Measurements from ENCODE around the gene STAC3.
A peak's percentile ranks its signal among the peaks of the same experiment; 100 is the strongest.
"Not testable (repeated sequence)": the region's sequence is repeated elsewhere in the genome, so short reads cannot be mapped to it uniquely, and the experiment has no call there.

Gene STAC3

GRCh38 chr12:57250956-57251355 lies at the start of gene STAC3:
Gene STAC3 (minus strand): TSS chr12:57251187. CDS start chr12:57249636, 1,551 bp downstream.
- DNase-seq: no peak

GRCh38 chr12:57299514-57300016 lies 48.6 kb upstream of the STAC3 start:
- no peak for DNase-seq

GRCh38 chr12:57296291-57296690 lies 45.3 kb upstream of the STAC3 start:
- DNase-seq: no peak

- not testable (repeated sequence) for DNase-seq
Observed at GRCh38 chr12:57282073-57282472, 31.1 kb upstream of the STAC3 start.

- peak; percentile 92 to 97 (median 94) for DNase-seq
Observed at GRCh38 chr12:57280211-57281062, 29.4 kb upstream of the STAC3 start.

- DNase-seq: no peak
Observed at GRCh38 chr12:57278465-57279381, 27.7 kb upstream of the STAC3 start.

- peak; percentile 39 to 53 (median 53) for DNase-seq
Observed at GRCh38 chr12:57276935-57277563, 26.1 kb upstream of the STAC3 start.

GRCh38 chr12:57276233-57276632 lies 25.2 kb upstream of the STAC3 start:
- DNase-seq: not testable (repeated sequence)

- no peak for DNase-seq
Observed at GRCh38 chr12:57273516-57273915, 22.5 kb upstream of the STAC3 start.

- DNase-seq: no peak
Observed at GRCh38 chr12:57272337-57273151, 21.6 kb upstream of the STAC3 start.

- DNase-seq: no peak
Observed at GRCh38 chr12:57270966-57271470, 20.0 kb upstream of the STAC3 start.

GRCh38 chr12:57268264-57268663 lies 17.3 kb upstream of the STAC3 start:
- peak; percentile 35 to 45 (median 40) for DNase-seq

GRCh38 chr12:57266681-57267080 lies 15.7 kb upstream of the STAC3 start:
- no peak for DNase-seq

GRCh38 chr12:57263096-57263495 lies 12.1 kb upstream of the STAC3 start:
- no peak for DNase-seq

- DNase-seq: no peak
Observed at GRCh38 chr12:57262126-57262822, 11.3 kb upstream of the STAC3 start.

GRCh38 chr12:57261428-57261865 lies 10.5 kb upstream of the STAC3 start:
- no peak for DNase-seq

- DNase-seq: no peak
Observed at GRCh38 chr12:57260366-57260765, 9.4 kb upstream of the STAC3 start.

- no peak for DNase-seq
Observed at GRCh38 chr12:57258977-57259970, 8.3 kb upstream of the STAC3 start.

GRCh38 chr12:57255916-57256315 lies 4.9 kb upstream of the STAC3 start:
- DNase-seq: no peak

Data from suppressor macrophage treated with lipopolysaccharide for 1 hour (primary cell).